ENCODE results near the gene AKAP11.

The AKAP11 gene

DNA sequence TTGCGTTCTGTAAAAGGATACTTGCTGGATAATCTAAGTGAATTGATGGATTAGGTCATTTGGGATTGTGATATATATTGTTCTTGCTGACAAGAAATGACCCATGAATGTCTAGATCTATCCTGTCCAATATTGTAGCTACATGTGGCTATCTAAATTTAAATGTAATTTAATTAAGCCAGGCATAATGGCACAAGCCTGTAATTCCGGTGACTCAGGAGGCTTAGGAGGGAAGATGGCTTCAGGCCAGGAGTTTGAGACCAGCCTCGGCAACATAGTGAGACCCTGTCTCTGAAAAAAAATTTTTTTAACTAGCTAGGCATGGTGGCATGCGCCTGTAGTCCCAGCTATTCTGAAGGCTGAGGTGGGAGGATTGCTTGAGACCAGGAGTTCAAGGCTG lies 39.3 kb upstream of the AKAP11 start:
- H3K4me3 ChIP-seq (ENCODE audit: control insufficient read depth, low read depth, low read length): no peak overlapping the region
- DNase-seq (ENCODE audit: low read depth): no peak
- TF ChIP-seq, protein P1, sequence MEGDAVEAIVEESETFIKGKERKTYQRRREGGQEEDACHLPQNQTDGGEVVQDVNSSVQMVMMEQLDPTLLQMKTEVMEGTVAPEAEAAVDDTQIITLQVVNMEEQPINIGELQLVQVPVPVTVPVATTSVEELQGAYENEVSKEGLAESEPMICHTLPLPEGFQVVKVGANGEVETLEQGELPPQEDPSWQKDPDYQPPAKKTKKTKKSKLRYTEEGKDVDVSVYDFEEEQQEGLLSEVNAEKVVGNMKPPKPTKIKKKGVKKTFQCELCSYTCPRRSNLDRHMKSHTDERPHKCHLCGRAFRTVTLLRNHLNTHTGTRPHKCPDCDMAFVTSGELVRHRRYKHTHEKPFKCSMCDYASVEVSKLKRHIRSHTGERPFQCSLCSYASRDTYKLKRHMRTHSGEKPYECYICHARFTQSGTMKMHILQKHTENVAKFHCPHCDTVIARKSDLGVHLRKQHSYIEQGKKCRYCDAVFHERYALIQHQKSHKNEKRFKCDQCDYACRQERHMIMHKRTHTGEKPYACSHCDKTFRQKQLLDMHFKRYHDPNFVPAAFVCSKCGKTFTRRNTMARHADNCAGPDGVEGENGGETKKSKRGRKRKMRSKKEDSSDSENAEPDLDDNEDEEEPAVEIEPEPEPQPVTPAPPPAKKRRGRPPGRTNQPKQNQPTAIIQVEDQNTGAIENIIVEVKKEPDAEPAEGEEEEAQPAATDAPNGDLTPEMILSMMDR (conservative IDR thresholded peaks at IDR 0.05; ENCODE audit: control insufficient read depth, insufficient read depth, low read depth, low read length): no peak

DNA sequence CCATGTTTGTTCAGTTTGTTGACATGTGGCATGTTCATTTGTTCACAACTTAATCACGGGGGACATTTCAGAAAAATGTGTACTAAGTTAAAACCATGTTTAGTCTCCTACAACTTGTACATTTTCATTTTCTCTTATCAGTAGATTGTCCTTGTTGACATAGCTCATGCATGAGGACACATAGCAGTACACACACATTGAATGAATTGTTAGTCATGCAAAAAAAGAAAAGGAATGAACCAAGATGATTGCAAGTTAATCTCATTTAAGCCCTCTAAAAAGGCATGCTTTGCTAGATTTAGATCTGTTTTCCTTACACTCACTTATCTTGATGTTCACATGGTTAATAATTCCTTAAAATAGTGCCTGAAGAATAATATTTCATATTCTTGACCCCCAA lies 38.2 kb upstream of the AKAP11 start:
- TF ChIP-seq, protein P1 (conservative IDR thresholded peaks at IDR 0.05; ENCODE audit: control insufficient read depth, insufficient read depth, low read depth, low read length): no peak
- H3K4me3 ChIP-seq (ENCODE audit: control insufficient read depth, low read depth, low read length): no peak overlapping the region
- no peak for DNase-seq (ENCODE audit: low read depth)

DNA sequence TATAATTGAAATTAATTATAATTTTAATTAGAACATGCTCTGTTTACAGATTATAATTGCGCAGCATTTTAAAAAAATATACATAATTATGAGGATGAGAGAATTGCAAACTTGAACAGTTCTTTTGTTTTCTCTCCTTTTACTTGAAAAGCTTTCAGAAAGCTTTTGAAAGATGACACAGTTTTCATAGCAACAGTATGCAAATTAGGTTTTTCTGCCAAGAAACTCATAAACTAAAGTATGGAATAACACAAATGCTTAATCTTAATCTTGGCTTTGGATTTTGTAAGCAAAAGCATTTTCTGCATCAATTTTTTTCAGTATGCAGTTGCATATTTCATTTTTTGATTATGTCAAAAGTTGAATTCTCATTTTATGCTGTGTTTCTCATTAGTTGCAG lies 32.8 kb upstream of the AKAP11 start:
- no peak overlapping the region for H3K4me3 ChIP-seq (ENCODE audit: control insufficient read depth, low read depth, low read length)
- TF ChIP-seq, protein P1 (conservative IDR thresholded peaks at IDR 0.05; ENCODE audit: control insufficient read depth, insufficient read depth, low read depth, low read length): no peak
- DNase-seq (ENCODE audit: low read depth): no peak

DNA sequence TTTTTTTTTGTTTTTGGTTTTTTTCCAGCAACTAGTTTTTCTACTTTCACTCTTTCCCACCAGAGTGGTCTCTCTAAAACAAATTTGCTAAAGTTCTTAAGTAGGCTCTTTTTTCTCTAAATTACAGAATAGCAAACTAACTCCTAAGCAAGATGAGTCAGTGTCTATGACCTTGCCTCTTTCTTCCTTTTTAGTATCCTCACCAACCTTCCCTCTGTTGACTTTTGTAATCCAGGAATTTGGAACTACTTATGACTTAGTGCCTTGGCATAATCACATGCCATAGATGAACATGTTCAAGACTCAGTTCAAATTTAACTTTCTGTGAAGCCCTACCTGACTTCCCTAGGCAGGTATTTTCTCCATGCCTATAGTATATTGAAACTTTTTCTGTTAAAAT lies 32.3 kb upstream of the AKAP11 start:
- no peak overlapping the region for H3K4me3 ChIP-seq (ENCODE audit: control insufficient read depth, low read depth, low read length)
- DNase-seq (ENCODE audit: low read depth): peak; percentile 13
- TF ChIP-seq, protein P1 (conservative IDR thresholded peaks at IDR 0.05; ENCODE audit: control insufficient read depth, insufficient read depth, low read depth, low read length): no peak

- TF ChIP-seq, protein P1 (conservative IDR thresholded peaks at IDR 0.05; ENCODE audit: control insufficient read depth, insufficient read depth, low read depth, low read length): no peak
- no peak for DNase-seq (ENCODE audit: low read depth)
- no peak overlapping the region for H3K4me3 ChIP-seq (ENCODE audit: control insufficient read depth, low read depth, low read length)
Measured at GRCh38 chr13:42246541-42246940, 25.4 kb upstream of the AKAP11 start.

GRCh38 chr13:42247883-42248282 lies 24.1 kb upstream of the AKAP11 start:
- H3K4me3 ChIP-seq (ENCODE audit: control insufficient read depth, low read depth, low read length): no peak overlapping the region

More at GRCh38 chr13:42247883-42248282, 24.1 kb upstream of the AKAP11 start:
- TF ChIP-seq, protein P1 (conservative IDR thresholded peaks at IDR 0.05; ENCODE audit: control insufficient read depth, insufficient read depth, low read depth, low read length): no peak
- peak; percentile 6 for DNase-seq (ENCODE audit: low read depth)
